Activated naive CD8-positive, alpha-beta T cell treated with anti-CD3 and anti-CD28 coated beads, Interleukin-2, amount 50 U/mL, for 16 hours (primary cell): ENCODE results near the gene ADAMTS12.

Source experiments
- DNase-seq: peaks from one replicate; pipeline ENCODE4 v3.0.0-alpha.2; 2020; ENCODE audit warnings: low read depth, low spot score

The ADAMTS12 gene

GRCh38 chr5:33479311-33479710 lies 412.5 kb downstream of the ADAMTS12 start:
- no peak for DNase-seq

DNA sequence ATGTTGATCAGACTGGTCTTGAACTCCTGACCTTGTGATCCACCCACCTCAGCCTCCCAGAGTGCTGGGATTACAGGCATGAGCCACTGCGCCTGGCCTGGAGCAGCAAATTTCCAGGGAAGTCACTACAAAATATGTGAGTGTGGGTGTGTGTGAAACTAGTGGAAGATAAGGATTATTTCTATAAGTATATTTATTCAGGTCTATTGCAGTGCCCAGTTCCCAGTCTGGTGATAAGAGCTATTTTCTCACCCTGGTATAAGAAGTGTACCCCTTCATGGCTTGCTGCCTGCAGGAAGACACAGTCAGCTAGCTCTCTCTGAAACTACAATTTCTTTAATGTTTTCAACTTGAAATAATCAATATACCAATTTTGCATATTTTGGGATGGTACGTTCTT lies 414.0 kb downstream of the ADAMTS12 start:
- DNase-seq = no peak

GRCh38 chr5:33476992-33477391 lies 414.8 kb downstream of the ADAMTS12 start:
- no peak for DNase-seq

- no peak for DNase-seq
Observed at GRCh38 chr5:33475706-33476105, 416.1 kb downstream of the ADAMTS12 start.

DNA sequence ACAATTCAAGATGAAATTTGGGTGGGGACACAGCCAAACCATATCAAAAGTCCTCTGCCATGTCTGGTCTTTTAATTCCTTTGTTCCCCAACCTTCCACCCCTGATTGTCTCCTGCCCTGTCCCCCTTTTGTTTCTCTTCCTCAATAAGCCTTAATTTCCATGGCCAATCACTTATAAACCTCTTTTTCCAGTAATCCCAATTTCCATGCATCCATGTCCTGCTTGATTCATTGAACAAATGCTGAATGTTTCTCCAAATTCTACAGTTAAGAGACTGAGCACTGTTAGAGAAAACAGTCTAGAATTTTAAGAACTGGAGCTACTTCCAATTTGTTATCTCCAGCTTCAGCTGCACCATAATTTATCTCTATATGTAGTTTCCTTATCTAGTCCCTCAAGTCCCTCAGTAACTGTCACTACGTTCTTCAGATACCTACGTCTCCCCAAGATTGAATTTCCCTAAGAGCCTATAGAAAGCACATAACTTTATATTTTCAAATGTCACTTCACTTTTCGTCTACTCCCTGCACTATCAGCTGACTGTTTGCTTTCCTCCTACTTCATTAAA lies 416.8 kb downstream of the ADAMTS12 start:
- DNase-seq = no peak

DNA sequence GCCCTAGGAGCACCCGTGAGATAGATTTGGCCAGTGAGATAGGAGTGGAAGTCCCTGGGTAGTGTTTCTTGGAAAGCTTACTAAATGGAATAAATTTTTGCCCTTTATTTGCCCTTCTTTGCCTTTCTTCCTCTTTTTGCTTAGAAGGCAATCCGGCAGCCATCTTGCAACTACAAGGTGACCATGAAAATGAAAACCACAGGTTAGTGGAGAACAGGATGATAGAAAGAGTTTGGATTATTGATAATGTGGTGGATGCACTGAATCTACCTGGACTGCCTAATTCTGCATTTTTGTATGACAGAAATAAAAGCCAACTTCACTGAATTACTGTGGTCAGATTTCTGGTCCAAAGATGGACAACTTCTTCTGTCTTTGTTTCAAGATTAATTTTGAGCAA lies 417.8 kb downstream of the ADAMTS12 start:
- DNase-seq = no peak
